Left lung (tissue), 10 donors: ENCODE data around the gene ERICH6B. TPM values are rescaled to one million over a fixed set of nuclear protein-coding genes. Genes with fewer than 3 reads are reported as not detected.
A peak's percentile ranks its signal among the peaks of the same experiment; 100 is the strongest.

Experiments
- ATAC-seq: fragments of 200-7000 bp; cut with Tn5 transposase; one replicate; pipeline ENCODE4 v1.9.1; 2020; ENCODE audit warnings: moderate library complexity
- DNase-seq, 4 donors: peaks; one replicate each; pipeline ENCODE4 v3.0.0-alpha.2; 2013 to 2020
- H3K27ac ChIP-seq, 2 donors: fragments of 200-600 bp; sonication (generic) in 1 of 2; one replicate each; pipeline versions ENCODE4 v1.5.0 to v1.8.0; 2020 to 2021
- H3K27me3 ChIP-seq, 2 donors: fragments of 200-600 bp; sonication (generic) in 1 of 2; one replicate each; pipeline versions ENCODE4 v1.5.0 to v1.8.0; 2020 to 2021
- H3K36me3 ChIP-seq, 2 donors: fragments of 200-600 bp; sonication (generic) in 1 of 2; one replicate each; pipeline versions ENCODE4 v1.5.0 to v1.8.0; 2020 to 2021
- H3K4me1 ChIP-seq, 2 donors: fragments of 200-600 bp; one replicate each; pipeline ENCODE4 v1.8.0; 2021
- H3K4me3 ChIP-seq, 2 donors: fragments of 200-600 bp; sonication (generic) in 1 of 2; one replicate each; pipeline versions ENCODE4 v1.5.0 to v1.8.0; 2020 to 2021; ENCODE audit warnings: mild to moderate bottlenecking in 1 of 2
- H3K9me3 ChIP-seq, 2 donors: fragments of 200-600 bp; sonication (generic) in 1 of 2; one replicate each; pipeline versions ENCODE4 v1.5.0 to v1.8.0; 2020 to 2021
- intact Hi-C, 2 donors: fragments of 100-400 bp; cut with DNase I; formaldehyde crosslinking; loops; one replicate each; pipeline versions ENCODE4 v1.11.2 to v1.14.2; 2022
- polyA plus RNA-seq, 6 donors: library from polyadenylated mRNA; unstranded; fragments of 120-200 nt; gene quantifications; one replicate each; pipeline ENCODE4 v1.2.1, GENCODE V29; 2013; ENCODE audit not compliant: insufficient read length in 6 of 6
- total RNA-seq, 2 donors: library from RNA; stranded (reverse); fragmentation: NEBNext Ultra II Directional; extraction: Animal tissue kit (Norgen Biotek cat#: 25700); gene quantifications; one replicate each; pipeline ENCODE4 v1.2.1, GENCODE V29; 2021
- TF ChIP-seq, protein P1 (sequence below), 2 donors: fragments of 200-600 bp; sonication (generic) in 1 of 2; IDR thresholded peaks; one replicate each; pipeline versions ENCODE4 v1.5.0 to v1.8.0; 2021; ENCODE audit warnings: antibody characterized with exemption in 2 of 2
- donor health status: DM: no; HTN: yes; CAD: no.
- donor health status: DM: no; HTN: no; CAD: no.

The ERICH6B gene
- total and polyA plus RNA-seq, 8 donors = 1.5 to 4.1 (median 3.1) TPM; not detected in 2

GRCh38 chr13:45542878-45543277, 72.7 kb downstream of the ERICH6B start:
- H3K27ac ChIP-seq = no peak overlapping the region
- intact Hi-C loops = no loop called here
- ATAC-seq (no peak), DNase-seq (peak in 1 of 4 donors; percentile 58)
- no peaks in the 10 kb centered on the region for H3K27me3 ChIP-seq
- H3K4me3 ChIP-seq = no peak overlapping the region
- H3K4me1 ChIP-seq = no peaks in the 10 kb centered on the region
- TF ChIP-seq, protein P1, sequence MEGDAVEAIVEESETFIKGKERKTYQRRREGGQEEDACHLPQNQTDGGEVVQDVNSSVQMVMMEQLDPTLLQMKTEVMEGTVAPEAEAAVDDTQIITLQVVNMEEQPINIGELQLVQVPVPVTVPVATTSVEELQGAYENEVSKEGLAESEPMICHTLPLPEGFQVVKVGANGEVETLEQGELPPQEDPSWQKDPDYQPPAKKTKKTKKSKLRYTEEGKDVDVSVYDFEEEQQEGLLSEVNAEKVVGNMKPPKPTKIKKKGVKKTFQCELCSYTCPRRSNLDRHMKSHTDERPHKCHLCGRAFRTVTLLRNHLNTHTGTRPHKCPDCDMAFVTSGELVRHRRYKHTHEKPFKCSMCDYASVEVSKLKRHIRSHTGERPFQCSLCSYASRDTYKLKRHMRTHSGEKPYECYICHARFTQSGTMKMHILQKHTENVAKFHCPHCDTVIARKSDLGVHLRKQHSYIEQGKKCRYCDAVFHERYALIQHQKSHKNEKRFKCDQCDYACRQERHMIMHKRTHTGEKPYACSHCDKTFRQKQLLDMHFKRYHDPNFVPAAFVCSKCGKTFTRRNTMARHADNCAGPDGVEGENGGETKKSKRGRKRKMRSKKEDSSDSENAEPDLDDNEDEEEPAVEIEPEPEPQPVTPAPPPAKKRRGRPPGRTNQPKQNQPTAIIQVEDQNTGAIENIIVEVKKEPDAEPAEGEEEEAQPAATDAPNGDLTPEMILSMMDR (IDR thresholded peaks at IDR 0.05) = no peak
- no peaks in the 10 kb centered on the region for H3K9me3 ChIP-seq
- H3K36me3 ChIP-seq = no peaks in the 10 kb centered on the region

DNA sequence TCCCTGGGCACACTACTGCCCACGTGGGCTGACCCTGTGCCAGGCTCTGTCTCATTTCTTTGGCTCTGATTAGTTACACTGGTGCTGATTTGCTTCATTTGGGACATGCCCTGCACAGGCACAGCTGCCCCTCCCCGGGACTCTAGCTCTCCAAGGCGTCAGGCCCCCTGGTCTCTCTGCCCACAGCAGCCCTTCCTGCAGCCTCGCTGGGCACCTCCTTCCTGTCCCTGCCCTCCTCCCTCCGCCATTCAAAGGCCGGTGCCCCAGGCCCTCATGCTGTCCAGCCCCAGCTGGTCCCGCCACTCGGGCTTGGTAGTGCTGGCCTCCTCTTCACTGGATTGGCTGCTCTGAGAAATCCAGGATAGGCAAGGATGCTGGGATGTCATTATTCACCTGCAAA, 73.1 kb downstream of the ERICH6B start:
- no peaks in the 10 kb centered on the region for H3K4me1 ChIP-seq
- H3K36me3 ChIP-seq = no peaks in the 10 kb centered on the region
- intact Hi-C loops = no loop called here
- DNase-seq = peak in 1 of 4 donors; percentile 70
- no peaks in the 10 kb centered on the region for H3K9me3 ChIP-seq
- H3K4me3 ChIP-seq = no peak overlapping the region
- TF ChIP-seq, protein P1 (IDR thresholded peaks at IDR 0.05) = no peak
- H3K27me3 ChIP-seq = no peaks in the 10 kb centered on the region
- H3K27ac ChIP-seq = no peak overlapping the region
- ATAC-seq = no peak

- no peaks in the 10 kb centered on the region for H3K4me1 ChIP-seq
- H3K27me3 ChIP-seq = no peaks in the 10 kb centered on the region
- ATAC-seq (no peak), DNase-seq (peak in 1 of 4 donors; percentile 65)
- intact Hi-C loops = no loop called here
- no peak overlapping the region for H3K4me3 ChIP-seq
- no peaks in the 10 kb centered on the region for H3K9me3 ChIP-seq
- H3K36me3 ChIP-seq = no peaks in the 10 kb centered on the region
- TF ChIP-seq, protein P1 (IDR thresholded peaks at IDR 0.05) = no peak
- H3K27ac ChIP-seq = no peak overlapping the region
Observed at GRCh38 chr13:45541806-45542205, 73.7 kb downstream of the ERICH6B start.

DNA sequence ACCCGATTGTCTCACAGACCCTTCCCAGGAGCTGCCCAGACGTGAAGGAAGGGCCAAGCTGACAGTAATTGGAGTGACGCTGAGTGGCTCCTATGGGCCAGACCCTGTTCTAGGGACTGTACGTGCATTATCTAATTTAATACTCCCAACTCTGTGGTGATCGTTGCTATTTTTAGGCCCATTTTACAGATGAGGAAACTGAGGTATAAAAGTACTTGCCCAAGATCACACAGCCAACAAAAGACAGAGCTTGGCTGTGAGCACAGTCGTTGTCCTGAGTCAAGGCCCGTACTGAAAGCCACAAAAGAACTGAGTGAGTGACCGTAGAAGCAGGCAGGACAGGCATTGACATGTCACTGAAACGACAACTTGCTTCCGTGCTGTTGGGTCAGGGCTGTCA, 74.7 kb downstream of the ERICH6B start:
- no peak overlapping the region for H3K27ac ChIP-seq
- no peaks in the 10 kb centered on the region for H3K27me3 ChIP-seq
- H3K4me3 ChIP-seq = no peak overlapping the region
- no peaks in the 10 kb centered on the region for H3K4me1 ChIP-seq
- ATAC-seq = no peak
- H3K9me3 ChIP-seq = no peaks in the 10 kb centered on the region
- DNase-seq = no peak
- H3K36me3 ChIP-seq = peaks cover 0 to 5% of the 10 kb centered on the region in 2 donors
- intact Hi-C loops = no loop called here
- TF ChIP-seq, protein P1 (IDR thresholded peaks at IDR 0.05) = no peak

- Histone ChIP-seq H3K4me3 (no peak overlapping the region), H3K36me3 (peaks cover 0 to 11% of the 10 kb centered on the region in 2 donors), H3K4me1 (no peaks in the 10 kb centered on the region), H3K9me3 (no peaks in the 10 kb centered on the region), H3K27me3 (no peaks in the 10 kb centered on the region), H3K27ac (no peak overlapping the region)
- intact Hi-C loops = no loop called here
- TF ChIP-seq, protein P1 (IDR thresholded peaks at IDR 0.05) = no peak
- ATAC-seq (no peak), DNase-seq (peak in 1 of 4 donors; percentile 30)
Observed at GRCh38 chr13:45540195-45540594, 75.3 kb downstream of the ERICH6B start.
